Measurements from ENCODE around the gene CUX1. TPM values are rescaled to one million over a fixed set of nuclear protein-coding genes. Genes with fewer than 3 reads are reported as not detected.

CUX1 gene
- total and polyA plus RNA-seq, 2 donors (not counting 1 experiment from before 2014, with no cell fraction given) = 22.7 to 38.1 TPM

DNA sequence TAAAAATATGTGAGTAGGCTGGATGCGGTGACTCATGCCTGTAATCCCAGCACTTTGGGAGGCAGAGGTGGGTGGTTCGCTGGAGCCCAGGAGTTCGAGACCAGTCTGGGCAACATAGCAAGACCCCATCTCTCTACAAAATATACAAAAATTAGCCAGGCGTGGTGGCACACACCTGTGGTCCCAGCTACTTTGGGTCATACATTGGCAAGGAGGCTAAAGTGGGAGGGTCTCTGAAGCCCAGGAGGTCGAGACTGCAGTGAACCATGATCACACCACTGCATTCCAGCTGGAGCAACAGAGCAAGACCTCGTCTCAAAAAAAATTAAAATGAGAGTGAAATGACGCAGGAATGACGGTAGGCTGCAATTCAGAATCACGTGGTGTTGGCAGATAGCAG lies 404.5 kb downstream of the CUX1 start:
- no peak overlapping the region for H3K4me3 ChIP-seq (replicated peaks in 1 of 4; ENCODE audit: control extremely low read depth in 1 of 4, insufficient read depth in 1 of 4, low read depth in 3 of 4, low read length in 4 of 4)
- H3K9ac ChIP-seq (ENCODE audit: insufficient read depth, low read length) = no peak overlapping the region
- no peak for TF ChIP-seq EZH2 (IDR thresholded peaks at IDR 0.05; ENCODE audit: low read length, missing control alignments)
- TF ChIP-seq, protein P1, sequence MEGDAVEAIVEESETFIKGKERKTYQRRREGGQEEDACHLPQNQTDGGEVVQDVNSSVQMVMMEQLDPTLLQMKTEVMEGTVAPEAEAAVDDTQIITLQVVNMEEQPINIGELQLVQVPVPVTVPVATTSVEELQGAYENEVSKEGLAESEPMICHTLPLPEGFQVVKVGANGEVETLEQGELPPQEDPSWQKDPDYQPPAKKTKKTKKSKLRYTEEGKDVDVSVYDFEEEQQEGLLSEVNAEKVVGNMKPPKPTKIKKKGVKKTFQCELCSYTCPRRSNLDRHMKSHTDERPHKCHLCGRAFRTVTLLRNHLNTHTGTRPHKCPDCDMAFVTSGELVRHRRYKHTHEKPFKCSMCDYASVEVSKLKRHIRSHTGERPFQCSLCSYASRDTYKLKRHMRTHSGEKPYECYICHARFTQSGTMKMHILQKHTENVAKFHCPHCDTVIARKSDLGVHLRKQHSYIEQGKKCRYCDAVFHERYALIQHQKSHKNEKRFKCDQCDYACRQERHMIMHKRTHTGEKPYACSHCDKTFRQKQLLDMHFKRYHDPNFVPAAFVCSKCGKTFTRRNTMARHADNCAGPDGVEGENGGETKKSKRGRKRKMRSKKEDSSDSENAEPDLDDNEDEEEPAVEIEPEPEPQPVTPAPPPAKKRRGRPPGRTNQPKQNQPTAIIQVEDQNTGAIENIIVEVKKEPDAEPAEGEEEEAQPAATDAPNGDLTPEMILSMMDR (conservative IDR thresholded peaks at IDR 0.05 in 1 of 2, IDR thresholded peaks at IDR 0.05 in 1 of 2; ENCODE audit: low read depth in 1 of 2, low read length in 2 of 2) = no peak
- DNase-seq (ENCODE audit: low read depth in 2 of 2) = no peak
- H3K27me3 ChIP-seq (ENCODE audit: control insufficient read depth, insufficient read depth, low read length) = no peaks in the 10 kb centered on the region
- H3K79me2 ChIP-seq (ENCODE audit: control insufficient read depth, insufficient read depth, low read length) = no peaks in the 10 kb centered on the region
- no peak overlapping the region for H3K27ac ChIP-seq (ENCODE audit: insufficient read depth, low read length)
- H3K4me1 ChIP-seq (ENCODE audit: control insufficient read depth, extremely low read depth, insufficient read depth, low read length) = no peaks in the 10 kb centered on the region
- H3K9me3 ChIP-seq (ENCODE audit: control insufficient read depth, insufficient read depth, low read depth, low read length) = no peaks in the 10 kb centered on the region
- no peaks in the 10 kb centered on the region for H3K36me3 ChIP-seq (ENCODE audit: control insufficient read depth, insufficient read depth, low read length)
- H3K4me2 ChIP-seq (ENCODE audit: extremely low read depth, insufficient read depth, low read length) = no peak overlapping the region
- H2AFZ ChIP-seq (ENCODE audit: low read length) = no peak overlapping the region
- H4K20me1 ChIP-seq (ENCODE audit: control insufficient read depth, extremely low read depth, insufficient read depth, low read length) = no peaks in the 10 kb centered on the region

DNA sequence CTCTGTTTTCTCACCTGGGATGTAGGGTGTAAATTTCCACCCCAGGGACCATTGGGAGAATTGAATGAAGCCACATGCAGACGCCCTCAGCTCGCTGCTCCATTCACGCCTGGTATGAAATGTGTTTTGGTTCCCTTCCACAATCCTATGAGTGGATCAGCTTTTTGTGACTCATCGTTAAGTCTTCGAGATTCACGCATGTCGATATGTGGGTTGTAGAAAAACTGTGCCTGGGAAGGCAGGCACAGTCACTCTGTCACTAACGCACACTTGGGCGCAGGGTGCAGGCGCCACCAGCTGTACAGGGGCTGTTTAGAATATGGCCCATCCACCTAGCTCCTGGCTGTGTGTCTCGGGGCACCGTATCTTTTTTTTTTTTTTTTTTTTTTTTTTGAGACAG lies 405.0 kb downstream of the CUX1 start:
- TF ChIP-seq, protein P1 (conservative IDR thresholded peaks at IDR 0.05 in 1 of 2, IDR thresholded peaks at IDR 0.05 in 1 of 2; ENCODE audit: low read depth in 1 of 2, low read length in 2 of 2) = no peak
- TF ChIP-seq EZH2 (IDR thresholded peaks at IDR 0.05; ENCODE audit: low read length, missing control alignments) = no peak
- Histone ChIP-seq H3K4me2 (ENCODE audit: extremely low read depth, insufficient read depth, low read length) (no peak overlapping the region), H2AFZ (ENCODE audit: low read length) (no peak overlapping the region), H3K79me2 (ENCODE audit: control insufficient read depth, insufficient read depth, low read length) (no peaks in the 10 kb centered on the region), H3K4me1 (ENCODE audit: control insufficient read depth, extremely low read depth, insufficient read depth, low read length) (no peaks in the 10 kb centered on the region), H4K20me1 (ENCODE audit: control insufficient read depth, extremely low read depth, insufficient read depth, low read length) (no peaks in the 10 kb centered on the region), H3K9ac (ENCODE audit: insufficient read depth, low read length) (no peak overlapping the region), H3K9me3 (ENCODE audit: control insufficient read depth, insufficient read depth, low read depth, low read length) (no peaks in the 10 kb centered on the region), H3K27me3 (ENCODE audit: control insufficient read depth, insufficient read depth, low read length) (no peaks in the 10 kb centered on the region), H3K4me3 (replicated peaks in 1 of 4; ENCODE audit: control extremely low read depth in 1 of 4, insufficient read depth in 1 of 4, low read depth in 3 of 4, low read length in 4 of 4) (no peak overlapping the region), H3K36me3 (ENCODE audit: control insufficient read depth, insufficient read depth, low read length) (peaks cover 1% of the 10 kb centered on the region), H3K27ac (ENCODE audit: insufficient read depth, low read length) (no peak overlapping the region)
- peak; percentile 9 to 88 for DNase-seq (ENCODE audit: low read depth in 2 of 2)

DNA sequence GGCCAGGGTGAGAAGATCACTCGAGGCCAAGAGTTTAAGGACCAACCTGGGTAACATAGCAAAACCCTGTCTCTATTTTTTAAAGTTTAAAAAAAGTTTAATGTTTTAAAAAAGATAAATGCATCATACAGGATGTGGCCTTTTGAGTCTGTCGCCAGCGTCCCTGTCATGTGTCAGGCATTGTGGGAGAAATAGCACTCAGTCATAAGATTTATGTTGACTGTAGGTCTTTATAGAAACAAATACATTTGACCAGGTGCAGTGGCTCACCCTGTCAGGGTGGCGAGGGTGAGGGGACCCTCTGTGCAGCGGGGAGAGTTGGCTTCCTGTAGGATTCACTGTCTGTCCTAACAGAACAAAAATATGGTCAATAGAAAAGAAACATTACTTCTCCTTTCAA lies 405.8 kb downstream of the CUX1 start:
- Histone ChIP-seq H3K4me2 (ENCODE audit: extremely low read depth, insufficient read depth, low read length) (no peak overlapping the region), H3K36me3 (ENCODE audit: control insufficient read depth, insufficient read depth, low read length) (peaks cover 2% of the 10 kb centered on the region), H3K4me3 (replicated peaks in 1 of 4; ENCODE audit: control extremely low read depth in 1 of 4, insufficient read depth in 1 of 4, low read depth in 3 of 4, low read length in 4 of 4) (no peak overlapping the region), H3K9ac (ENCODE audit: insufficient read depth, low read length) (no peak overlapping the region), H3K9me3 (ENCODE audit: control insufficient read depth, insufficient read depth, low read depth, low read length) (no peaks in the 10 kb centered on the region), H4K20me1 (ENCODE audit: control insufficient read depth, extremely low read depth, insufficient read depth, low read length) (no peaks in the 10 kb centered on the region), H3K27me3 (ENCODE audit: control insufficient read depth, insufficient read depth, low read length) (no peaks in the 10 kb centered on the region), H2AFZ (ENCODE audit: low read length) (no peak overlapping the region), H3K27ac (ENCODE audit: insufficient read depth, low read length) (no peak overlapping the region), H3K79me2 (ENCODE audit: control insufficient read depth, insufficient read depth, low read length) (no peaks in the 10 kb centered on the region), H3K4me1 (ENCODE audit: control insufficient read depth, extremely low read depth, insufficient read depth, low read length) (no peaks in the 10 kb centered on the region)
- TF ChIP-seq EZH2 (IDR thresholded peaks at IDR 0.05; ENCODE audit: low read length, missing control alignments) = no peak
- TF ChIP-seq, protein P1 (conservative IDR thresholded peaks at IDR 0.05 in 1 of 2, IDR thresholded peaks at IDR 0.05 in 1 of 2; ENCODE audit: low read depth in 1 of 2, low read length in 2 of 2) = no peak
- DNase-seq (ENCODE audit: low read depth in 2 of 2) = no peak

Measured in fibroblast of lung (primary cell).